ENCODE data around the gene CDS2.

Gene CDS2

DNA sequence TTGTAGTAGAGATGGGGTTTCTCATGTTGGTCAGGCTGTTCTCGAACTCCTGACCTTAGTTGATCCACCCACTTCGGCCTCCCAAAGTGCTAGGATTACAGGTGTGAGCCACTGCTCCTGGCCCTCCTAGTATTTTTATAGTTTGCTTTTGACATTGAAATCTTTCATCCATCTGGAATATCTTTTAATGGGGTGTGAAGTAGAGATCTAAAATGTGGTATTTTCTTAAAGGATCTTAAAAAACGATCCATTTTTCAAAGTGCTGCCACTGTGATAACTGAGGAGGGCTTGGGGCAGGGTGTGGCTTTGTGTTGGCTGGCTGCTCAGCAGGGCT lies 23.1 kb downstream of the CDS2 start:
- H3K4me3 ChIP-seq (ENCODE audit: control insufficient read depth in 1 of 7, extremely low read depth in 1 of 7, insufficient read depth in 4 of 7, low read depth in 2 of 7, low read length in 6 of 7) = no peak overlapping the region
- no peak for DNase-seq
- CTCF ChIA-PET = no interaction called here
- peaks cover 0 to 7% (median 1%) of the 10 kb centered on the region in 4 experiments for H3K36me3 ChIP-seq (ENCODE audit: control insufficient read depth in 4 of 4, insufficient read depth in 4 of 4, low read length in 3 of 4)
- no peaks in the 10 kb centered on the region for H3K27me3 ChIP-seq (replicated peaks in 2 of 5; ENCODE audit: control insufficient read depth in 4 of 5, insufficient read depth in 5 of 5, low read length in 4 of 5)
- 94% methylated on average over 2 of the region's 3 CpGs for WGBS (ENCODE audit: insufficient coverage)
- POLR2A ChIA-PET = no interaction called here
- no peaks in the 10 kb centered on the region for H3K9me3 ChIP-seq (ENCODE audit: control extremely low read depth in 1 of 5, control insufficient read depth in 4 of 5, insufficient read depth in 2 of 5, low read depth in 1 of 5, low read length in 4 of 5)
- peaks cover 5 to 36% (median 13%) of the 10 kb centered on the region in 4 experiments for H3K4me1 ChIP-seq (ENCODE audit: control extremely low read depth in 1 of 4, control insufficient read depth in 4 of 4, insufficient read depth in 4 of 4, low read length in 3 of 4)
- no peak overlapping the region for H3K27ac ChIP-seq (ENCODE audit: insufficient read depth in 1 of 2, low read depth in 1 of 2, low read length in 2 of 2, poor library complexity in 1 of 2, severe bottlenecking in 2 of 2)

DNA sequence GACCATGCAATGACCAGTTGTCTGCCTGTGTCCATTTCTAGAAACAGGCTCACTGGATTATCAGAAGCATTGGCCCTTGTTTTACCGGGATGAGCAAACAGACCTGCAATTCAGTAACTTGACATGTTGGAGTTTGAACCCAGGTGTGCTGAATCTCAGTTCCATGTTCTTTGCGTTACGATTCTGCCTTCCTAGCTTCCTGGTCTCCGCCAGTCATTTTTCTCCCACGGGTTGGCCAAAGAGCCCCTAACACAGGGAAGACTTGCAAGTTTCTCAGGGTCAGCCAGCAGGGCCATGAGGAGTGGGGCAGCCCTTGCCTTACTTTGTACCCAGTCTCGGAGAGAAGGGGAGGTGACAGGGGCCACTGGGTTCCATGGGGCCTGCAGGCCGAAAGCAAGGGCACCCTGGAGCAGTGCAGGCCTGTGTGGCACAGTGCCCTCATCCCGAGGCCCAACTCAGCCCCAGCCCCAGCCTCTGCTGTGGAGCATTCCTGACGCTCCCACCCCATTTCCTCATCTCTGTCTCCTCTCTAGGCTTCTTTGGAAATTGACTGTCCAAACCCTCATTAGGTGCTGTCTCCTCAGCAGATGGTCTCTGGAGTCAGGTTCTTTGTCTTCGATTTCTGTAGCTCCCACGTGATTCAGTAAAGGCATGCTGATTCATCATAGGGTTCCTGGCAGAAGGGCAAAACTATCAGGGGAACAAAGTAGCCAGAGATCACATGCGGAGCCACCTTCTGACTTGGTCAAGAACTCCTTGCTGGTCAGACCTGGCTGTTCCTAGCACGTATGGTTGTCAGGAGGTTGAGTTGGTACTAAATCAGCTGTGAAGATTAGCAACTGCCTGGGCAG lies 23.6 kb downstream of the CDS2 start:
- H3K27ac ChIP-seq (ENCODE audit: insufficient read depth in 1 of 2, low read depth in 1 of 2, low read length in 2 of 2, poor library complexity in 1 of 2, severe bottlenecking in 2 of 2) = no peak overlapping the region
- ChIA-PET CTCF (no interaction called here), POLR2A (no interaction called here)
- WGBS (ENCODE audit: insufficient coverage) = 84% methylated on average over 12 of the region's 13 CpGs
- peaks cover 5 to 32% (median 12%) of the 10 kb centered on the region in 4 experiments for H3K4me1 ChIP-seq (ENCODE audit: control extremely low read depth in 1 of 4, control insufficient read depth in 4 of 4, insufficient read depth in 4 of 4, low read length in 3 of 4)
- no peaks in the 10 kb centered on the region for H3K27me3 ChIP-seq (replicated peaks in 2 of 5; ENCODE audit: control insufficient read depth in 4 of 5, insufficient read depth in 5 of 5, low read length in 4 of 5)
- peaks cover 0 to 7% (median 1%) of the 10 kb centered on the region in 4 experiments for H3K36me3 ChIP-seq (ENCODE audit: control insufficient read depth in 4 of 4, insufficient read depth in 4 of 4, low read length in 3 of 4)
- H3K4me3 ChIP-seq (ENCODE audit: control insufficient read depth in 1 of 7, extremely low read depth in 1 of 7, insufficient read depth in 4 of 7, low read depth in 2 of 7, low read length in 6 of 7) = no peak overlapping the region
- H3K9me3 ChIP-seq (ENCODE audit: control extremely low read depth in 1 of 5, control insufficient read depth in 4 of 5, insufficient read depth in 2 of 5, low read depth in 1 of 5, low read length in 4 of 5) = no peaks in the 10 kb centered on the region
- DNase-seq = no peak

GRCh38 chr20:5153152-5153467 lies 26.3 kb downstream of the CDS2 start:
- peaks cover 0 to 17% (median 3%) of the 10 kb centered on the region in 4 experiments for H3K4me1 ChIP-seq (ENCODE audit: control extremely low read depth in 1 of 4, control insufficient read depth in 4 of 4, insufficient read depth in 4 of 4, low read length in 3 of 4)
- H3K4me3 ChIP-seq (ENCODE audit: control insufficient read depth in 1 of 7, extremely low read depth in 1 of 7, insufficient read depth in 4 of 7, low read depth in 2 of 7, low read length in 6 of 7) = no peak overlapping the region
- no peak overlapping the region for H3K27ac ChIP-seq (ENCODE audit: insufficient read depth in 1 of 2, low read depth in 1 of 2, low read length in 2 of 2, poor library complexity in 1 of 2, severe bottlenecking in 2 of 2)
- no peaks in the 10 kb centered on the region for H3K27me3 ChIP-seq (replicated peaks in 2 of 5; ENCODE audit: control insufficient read depth in 4 of 5, insufficient read depth in 5 of 5, low read length in 4 of 5)
- no peaks in the 10 kb centered on the region for H3K9me3 ChIP-seq (ENCODE audit: control extremely low read depth in 1 of 5, control insufficient read depth in 4 of 5, insufficient read depth in 2 of 5, low read depth in 1 of 5, low read length in 4 of 5)
- H3K36me3 ChIP-seq (ENCODE audit: control insufficient read depth in 4 of 4, insufficient read depth in 4 of 4, low read length in 3 of 4) = peaks cover 0 to 7% (median 1%) of the 10 kb centered on the region in 4 experiments
- WGBS (ENCODE audit: insufficient coverage) = 86% methylated on average over 1 of the region's 3 CpGs
- CTCF ChIA-PET = interaction anchor here (1.5 to 3.4 kb wide), 2 partner anchors 27 to 37 kb away, joined by 4 to 14 read pairs; partner anchors contain the start of gene CDS2
- POLR2A ChIA-PET = no interaction called here
- no peak for DNase-seq

GRCh38 chr20:5153612-5154542 lies 27.1 kb downstream of the CDS2 start:
- H3K27me3 ChIP-seq (replicated peaks in 2 of 5; ENCODE audit: control insufficient read depth in 4 of 5, insufficient read depth in 5 of 5, low read length in 4 of 5) = no peaks in the 10 kb centered on the region

GRCh38 chr20:5154543-5154925 lies 27.7 kb downstream of the CDS2 start:
- WGBS (ENCODE audit: insufficient coverage) = 100% methylated on average over 3 of the region's 6 CpGs
- DNase-seq = no peak
- H3K9me3 ChIP-seq (ENCODE audit: control extremely low read depth in 1 of 5, control insufficient read depth in 4 of 5, insufficient read depth in 2 of 5, low read depth in 1 of 5, low read length in 4 of 5) = no peaks in the 10 kb centered on the region
- peaks cover 0 to 17% (median 3%) of the 10 kb centered on the region in 4 experiments for H3K4me1 ChIP-seq (ENCODE audit: control extremely low read depth in 1 of 4, control insufficient read depth in 4 of 4, insufficient read depth in 4 of 4, low read length in 3 of 4)
- H3K27ac ChIP-seq (ENCODE audit: insufficient read depth in 1 of 2, low read depth in 1 of 2, low read length in 2 of 2, poor library complexity in 1 of 2, severe bottlenecking in 2 of 2) = no peak overlapping the region
- POLR2A ChIA-PET = no interaction called here
- peaks cover 0 to 7% (median 1%) of the 10 kb centered on the region in 4 experiments for H3K36me3 ChIP-seq (ENCODE audit: control insufficient read depth in 4 of 4, insufficient read depth in 4 of 4, low read length in 3 of 4)
- CTCF ChIA-PET = interaction anchor here (0.9 to 3.4 kb wide), 4 partner anchors 13 to 68 kb away, joined by 3 to 14 read pairs (median 5); partner anchors contain the start of gene CDS2
- H3K27me3 ChIP-seq (replicated peaks in 2 of 5; ENCODE audit: control insufficient read depth in 4 of 5, insufficient read depth in 5 of 5, low read length in 4 of 5) = no peaks in the 10 kb centered on the region
- no peak overlapping the region for H3K4me3 ChIP-seq (ENCODE audit: control insufficient read depth in 1 of 7, extremely low read depth in 1 of 7, insufficient read depth in 4 of 7, low read depth in 2 of 7, low read length in 6 of 7)

More at GRCh38 chr20:5153612-5154542, 27.1 kb downstream of the CDS2 start:
- Histone ChIP-seq H3K27ac (ENCODE audit: insufficient read depth in 1 of 2, low read depth in 1 of 2, low read length in 2 of 2, poor library complexity in 1 of 2, severe bottlenecking in 2 of 2) (no peak overlapping the region), H3K4me1 (ENCODE audit: control extremely low read depth in 1 of 4, control insufficient read depth in 4 of 4, insufficient read depth in 4 of 4, low read length in 3 of 4) (peaks cover 0 to 17% (median 3%) of the 10 kb centered on the region in 4 experiments), H3K4me3 (ENCODE audit: control insufficient read depth in 1 of 7, extremely low read depth in 1 of 7, insufficient read depth in 4 of 7, low read depth in 2 of 7, low read length in 6 of 7) (no peak overlapping the region), H3K9me3 (ENCODE audit: control extremely low read depth in 1 of 5, control insufficient read depth in 4 of 5, insufficient read depth in 2 of 5, low read depth in 1 of 5, low read length in 4 of 5) (no peaks in the 10 kb centered on the region), H3K36me3 (ENCODE audit: control insufficient read depth in 4 of 4, insufficient read depth in 4 of 4, low read length in 3 of 4) (peaks cover 0 to 7% (median 1%) of the 10 kb centered on the region in 4 experiments)
- 96% methylated on average over 5 of the region's 5 CpGs for WGBS (ENCODE audit: insufficient coverage)
- CTCF ChIA-PET = interaction anchor here (1.5 to 3.4 kb wide), 3 partner anchors 13 to 36 kb away, joined by 4 to 14 read pairs (median 6); partner anchors contain the start of gene CDS2
- POLR2A ChIA-PET = no interaction called here
- DNase-seq = no peak

DNA sequence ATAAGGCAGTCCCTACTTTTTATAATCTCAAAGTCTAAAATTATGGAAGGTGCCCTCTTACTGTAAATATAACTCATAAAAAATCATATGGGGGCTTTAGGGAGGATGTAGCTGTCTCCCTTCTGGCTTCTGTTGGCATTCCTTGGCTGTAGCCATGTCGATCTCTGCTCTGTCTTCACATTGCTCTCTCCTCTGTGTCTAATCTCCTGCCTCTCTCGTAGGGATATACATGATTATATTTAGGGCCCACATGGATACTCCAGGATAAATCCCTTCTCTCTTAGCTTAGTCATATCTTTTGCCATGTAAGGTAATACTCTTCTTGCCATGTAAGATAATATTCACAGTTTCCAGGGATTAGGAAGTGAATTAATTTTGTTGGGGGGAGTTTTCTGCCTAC lies 28.6 kb downstream of the CDS2 start:
- Histone ChIP-seq H3K27ac (ENCODE audit: insufficient read depth in 1 of 2, low read depth in 1 of 2, low read length in 2 of 2, poor library complexity in 1 of 2, severe bottlenecking in 2 of 2) (no peak overlapping the region), H3K27me3 (replicated peaks in 2 of 5; ENCODE audit: control insufficient read depth in 4 of 5, insufficient read depth in 5 of 5, low read length in 4 of 5) (no peaks in the 10 kb centered on the region), H3K9me3 (ENCODE audit: control extremely low read depth in 1 of 5, control insufficient read depth in 4 of 5, insufficient read depth in 2 of 5, low read depth in 1 of 5, low read length in 4 of 5) (no peaks in the 10 kb centered on the region), H3K36me3 (ENCODE audit: control insufficient read depth in 4 of 4, insufficient read depth in 4 of 4, low read length in 3 of 4) (peaks cover 0 to 7% (median 1%) of the 10 kb centered on the region in 4 experiments), H3K4me1 (ENCODE audit: control extremely low read depth in 1 of 4, control insufficient read depth in 4 of 4, insufficient read depth in 4 of 4, low read length in 3 of 4) (peaks cover 0 to 21% (median 3%) of the 10 kb centered on the region in 4 experiments), H3K4me3 (ENCODE audit: control insufficient read depth in 1 of 7, extremely low read depth in 1 of 7, insufficient read depth in 4 of 7, low read depth in 2 of 7, low read length in 6 of 7) (no peak overlapping the region)
- WGBS (ENCODE audit: insufficient coverage) = 100% methylated on average over 1 of the region's 2 CpGs
- ChIA-PET POLR2A (no interaction called here), CTCF (interaction anchor here (0.9 to 3.4 kb wide), 6 partner anchors 11 to 67 kb away, joined by 3 to 14 read pairs (median 6); partner anchors contain the start of gene CDS2)
- no peak for DNase-seq
